Stimulated activated CD8-positive, alpha-beta memory T cell treated with anti-CD3 and anti-CD28 coated beads, Interleukin-15, amount 100 ng/mL, for 24 hours (primary cell): ENCODE data around the gene VCP.

ENCODE experiments used
- DNase-seq: peaks from one replicate; pipeline ENCODE4 v3.0.0-alpha.2; 2020; ENCODE audit warnings: low read depth

The VCP gene

GRCh38 chr9:35014517-35014916 is 57.9 kb downstream of the VCP start:
- DNase-seq = no peak

GRCh38 chr9:35010351-35010958 is 62.0 kb downstream of the VCP start:
- no peak for DNase-seq
